HG03060 (cell line): ENCODE data around the gene FHIT.

Experiments used
- ATAC-seq: cut with Tn5 transposase; IDR thresholded peaks from one replicate; pipeline ENCODE4 v1.9.1; 2021; ENCODE audit warnings: low read depth, moderate number of reproducible peaks; ENCODE audit not compliant: unreplicated experiment

The FHIT gene

DNA sequence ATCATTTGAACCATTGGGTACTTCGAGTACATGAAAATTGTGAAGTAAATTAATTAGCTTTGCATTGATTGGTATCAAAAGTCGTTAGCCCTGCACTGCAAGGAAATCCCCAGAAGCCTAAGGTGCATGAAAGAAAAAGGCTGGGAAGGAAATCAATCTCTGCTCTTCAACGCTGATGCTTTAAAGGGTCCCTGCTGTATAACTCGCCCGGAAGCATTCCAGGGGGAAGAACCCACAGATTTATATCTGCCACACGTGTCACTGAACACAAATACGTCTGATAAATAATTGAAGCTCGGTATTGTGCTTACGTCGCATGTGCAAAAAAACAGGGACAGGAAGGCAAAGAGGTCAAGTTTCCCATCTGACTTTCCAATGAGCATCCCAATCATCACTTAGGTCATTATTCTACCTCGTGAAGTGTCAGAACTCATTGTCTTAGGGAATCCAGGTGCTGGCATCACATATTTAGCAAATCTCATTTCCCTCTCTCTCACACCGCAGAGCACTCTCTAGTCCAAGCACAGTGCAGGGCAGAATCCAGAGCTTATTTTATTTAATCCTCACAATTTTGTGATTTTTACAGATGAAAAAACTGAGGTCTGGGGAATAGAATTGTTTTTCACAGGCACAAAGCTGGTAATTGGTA lies 1397.1 kb downstream of the FHIT start:
- ATAC-seq = no peak

DNA sequence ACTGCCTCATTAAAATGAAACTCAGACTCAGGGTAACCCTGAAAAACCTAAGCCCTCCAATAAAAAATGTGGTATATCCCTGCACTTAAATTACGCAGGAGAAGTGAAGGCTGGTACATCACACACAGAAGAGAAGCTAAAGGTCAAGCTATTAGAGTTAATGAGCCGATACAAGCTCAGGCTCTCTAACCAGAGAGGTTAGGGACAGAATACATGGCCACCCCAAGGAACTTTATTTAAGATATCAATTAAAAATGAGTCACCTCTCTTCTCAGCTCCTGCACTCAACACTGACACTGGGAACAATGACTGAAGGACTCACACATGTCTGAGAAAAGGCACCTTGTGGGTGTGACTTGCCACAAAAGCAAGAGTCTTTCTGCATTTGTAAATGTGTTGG lies 1400.8 kb downstream of the FHIT start:
- ATAC-seq = no peak

DNA sequence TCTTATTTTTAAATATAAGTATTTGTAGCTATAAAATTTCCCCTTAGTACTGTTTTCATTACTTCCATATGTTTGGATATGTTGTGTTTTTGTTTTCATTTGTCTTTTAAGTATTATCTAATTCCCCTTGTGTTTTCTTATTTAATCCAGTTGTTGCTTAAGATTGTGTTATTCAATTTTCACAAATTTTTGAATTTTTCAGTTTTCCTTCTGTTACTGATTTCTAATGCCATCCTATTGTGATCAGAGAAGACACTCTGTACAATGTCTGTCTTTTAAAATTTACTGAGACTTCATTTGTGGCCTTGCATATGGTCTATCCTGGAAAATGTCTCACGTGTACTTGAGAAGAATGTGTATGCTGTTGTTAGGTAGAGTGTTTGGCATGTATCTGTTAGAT lies 1405.9 kb downstream of the FHIT start:
- ATAC-seq = no peak

DNA sequence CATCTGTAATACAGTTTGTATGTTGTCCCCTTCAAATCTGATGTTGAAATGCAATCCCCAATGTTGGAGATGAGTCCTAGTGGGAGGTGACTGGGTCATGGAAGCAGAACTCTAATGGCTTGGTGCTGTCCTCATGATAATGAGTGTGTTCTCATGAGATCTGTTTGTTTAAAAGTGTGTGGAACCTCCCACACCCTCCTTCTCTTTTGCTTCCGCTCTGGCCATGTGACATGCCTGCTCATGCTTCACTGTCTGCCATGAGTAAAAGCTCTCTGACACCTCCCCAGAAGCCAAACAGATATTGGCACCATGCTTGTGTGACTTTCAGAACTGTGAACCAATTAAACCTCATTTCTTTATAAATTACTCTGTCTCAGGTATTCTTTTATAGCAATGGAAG lies 1407.4 kb downstream of the FHIT start:
- ATAC-seq = no peak

GRCh38 chr3:59839810-59840515 lies 1411.3 kb downstream of the FHIT start:
- peak; percentile 84 for ATAC-seq

- no peak for ATAC-seq
Measured at GRCh38 chr3:59839283-59839682, 1412.0 kb downstream of the FHIT start.

DNA sequence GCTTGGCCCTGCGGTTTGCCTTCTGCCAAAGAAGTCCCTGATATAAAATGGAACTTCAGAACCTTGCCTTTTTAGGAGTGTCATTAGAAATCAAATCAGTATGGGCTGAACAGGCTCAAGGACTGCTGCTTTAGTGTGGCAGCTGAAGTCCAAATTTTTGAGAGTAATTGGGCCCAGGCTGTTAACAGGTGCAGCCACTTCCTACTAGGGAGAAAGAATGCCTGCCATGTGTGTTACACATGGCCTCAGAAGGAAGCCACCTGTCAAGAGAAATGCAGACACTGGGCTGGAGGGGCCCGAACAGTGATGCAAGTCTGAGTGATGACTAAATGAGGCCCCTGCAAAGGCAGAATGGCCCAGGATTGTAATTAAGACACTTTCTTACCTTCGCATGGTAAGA lies 1414.7 kb downstream of the FHIT start:
- no peak for ATAC-seq

DNA sequence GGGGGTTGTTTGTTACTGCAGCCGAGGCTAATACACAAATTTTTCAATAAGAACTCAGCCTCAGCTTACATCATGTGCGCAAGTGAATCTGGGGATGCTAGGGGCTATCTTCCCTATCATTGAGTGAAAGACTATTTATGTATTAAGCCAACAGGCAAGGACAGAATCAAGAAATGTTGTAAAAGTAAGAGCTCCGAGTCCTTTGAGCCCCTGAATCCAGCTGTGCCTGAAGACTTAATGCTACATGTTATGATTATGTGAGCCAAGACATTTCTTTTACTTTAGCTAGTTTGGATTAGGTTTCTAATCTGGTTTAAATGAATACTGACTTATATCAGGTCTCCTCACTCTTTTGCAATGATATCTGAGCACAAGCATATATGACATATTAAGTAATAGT lies 1418.5 kb downstream of the FHIT start:
- ATAC-seq = no peak

DNA sequence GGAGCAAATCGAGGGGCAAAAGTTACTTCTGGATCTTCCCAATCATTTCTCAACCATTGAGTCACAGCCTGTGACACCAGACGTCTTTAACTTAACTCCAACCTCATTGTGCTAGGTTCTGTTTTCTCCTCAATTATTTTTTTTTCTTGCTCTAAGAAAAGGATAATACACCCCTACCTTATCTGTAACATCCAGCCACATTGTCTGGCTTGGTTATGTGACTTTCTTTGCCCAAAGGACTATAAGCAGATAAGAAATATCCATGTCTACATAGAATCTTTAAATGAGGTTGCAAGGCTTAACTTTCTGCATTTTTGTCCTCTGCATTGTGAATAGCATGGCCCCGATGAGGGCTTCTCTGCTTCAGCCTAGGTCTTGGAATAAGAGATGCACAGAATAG lies 1419.0 kb downstream of the FHIT start:
- ATAC-seq = no peak

DNA sequence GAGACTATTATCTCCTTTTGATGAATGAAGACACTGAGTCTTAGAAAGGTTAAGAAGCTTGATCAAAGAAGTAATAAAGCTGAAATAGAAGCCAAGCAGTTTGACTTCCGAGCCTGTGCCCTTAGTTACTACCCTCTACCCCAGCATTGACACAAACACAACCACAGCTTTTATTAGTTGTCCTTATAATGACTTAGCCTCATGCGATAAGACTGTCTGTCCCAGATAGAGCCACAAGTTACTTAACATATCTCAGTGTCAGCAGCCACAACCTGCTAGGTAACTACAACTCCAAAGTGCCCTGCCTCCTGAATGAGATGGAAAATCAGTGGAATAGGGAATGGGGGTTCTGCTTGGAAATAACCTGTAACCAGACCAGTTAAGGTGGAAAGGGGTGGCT lies 1419.9 kb downstream of the FHIT start:
- ATAC-seq = no peak

DNA sequence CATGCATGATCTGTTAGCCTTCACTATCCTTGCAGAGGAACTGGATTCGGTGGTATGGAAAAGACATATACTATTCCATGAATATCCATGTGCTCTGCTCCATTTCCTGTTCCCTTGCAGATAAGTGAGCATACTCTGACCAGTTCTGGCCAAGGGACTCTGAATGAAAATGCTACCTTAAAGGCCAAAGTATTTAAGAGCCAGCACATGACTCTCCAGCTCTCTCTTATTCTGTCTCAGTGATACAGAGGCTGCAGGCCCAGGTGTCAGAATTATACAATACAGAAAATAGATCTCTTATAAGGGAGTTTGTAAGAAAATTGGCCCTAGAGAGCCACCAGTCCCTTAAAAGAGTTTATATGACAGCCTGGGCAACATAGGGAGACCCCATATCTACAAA lies 1421.7 kb downstream of the FHIT start:
- ATAC-seq = no peak

DNA sequence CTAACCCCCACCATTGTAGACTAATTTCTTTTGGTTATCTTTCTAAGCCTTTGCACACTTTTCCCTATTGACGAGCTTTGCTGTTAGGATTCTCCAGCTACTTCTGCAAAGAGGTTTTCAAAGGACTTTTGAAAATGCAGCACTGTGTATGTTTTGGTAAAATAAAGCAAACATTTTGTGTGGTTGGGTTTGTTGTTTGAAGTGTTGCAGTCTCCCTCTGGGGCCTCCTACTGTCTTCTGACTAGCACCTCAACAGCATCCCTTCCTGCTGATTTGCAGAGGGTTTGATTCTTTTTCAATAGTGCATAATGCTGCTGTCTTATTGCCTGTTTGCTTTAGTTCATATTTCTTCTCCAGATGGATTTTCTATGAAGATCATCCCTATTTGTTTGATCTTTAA lies 1426.4 kb downstream of the FHIT start:
- ATAC-seq = no peak

DNA sequence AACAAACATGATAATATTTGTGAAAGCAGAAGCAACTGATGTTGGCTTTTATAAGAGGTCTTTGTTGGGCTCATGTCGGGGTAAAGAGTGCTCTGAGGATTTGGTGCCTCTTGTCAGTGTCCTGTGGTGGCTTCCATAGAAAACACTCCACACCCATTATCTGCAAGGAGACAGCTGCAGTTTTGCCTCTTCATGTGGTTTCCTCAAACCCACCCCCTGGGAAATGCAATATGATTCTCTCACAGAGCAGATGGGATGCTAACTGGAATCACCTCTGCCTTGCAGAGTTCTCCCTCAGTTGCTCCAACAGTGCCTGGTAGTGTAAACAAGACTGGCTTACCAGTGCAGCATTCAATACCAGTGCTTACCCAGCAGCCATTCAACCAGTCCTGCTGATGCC lies 1430.0 kb downstream of the FHIT start:
- ATAC-seq = no peak

DNA sequence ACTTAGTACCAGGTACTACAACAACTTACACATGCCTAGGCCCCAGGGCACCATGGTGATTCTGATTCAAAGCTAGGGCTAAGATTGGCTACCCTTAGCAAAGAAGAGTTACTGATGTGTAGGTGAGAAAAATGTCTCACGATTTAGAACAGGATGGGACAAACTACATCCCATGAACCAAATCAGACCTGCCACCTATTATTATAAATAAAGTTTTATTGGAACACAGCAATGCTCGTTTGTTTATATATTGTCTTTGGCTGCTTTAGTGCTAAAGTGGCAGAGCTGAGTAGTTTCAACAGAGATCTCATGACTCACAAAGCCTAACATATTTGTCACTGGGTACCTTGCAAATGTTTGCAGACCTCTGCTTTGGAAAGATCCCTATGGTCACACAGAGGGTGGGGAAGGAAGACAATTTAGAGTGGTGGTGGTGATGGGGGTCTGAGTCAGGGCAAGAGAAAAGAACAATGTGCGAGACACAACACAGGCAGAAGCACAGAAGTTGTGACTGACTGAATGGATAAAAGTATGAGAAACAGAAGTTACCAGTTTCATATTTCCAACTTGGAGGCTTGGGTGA lies 1430.8 kb downstream of the FHIT start:
- ATAC-seq = no peak

GRCh38 chr3:59818919-59819300 lies 1432.3 kb downstream of the FHIT start:
- ATAC-seq = no peak

GRCh38 chr3:59818033-59818918 lies 1433.0 kb downstream of the FHIT start:
- ATAC-seq = no peak

DNA sequence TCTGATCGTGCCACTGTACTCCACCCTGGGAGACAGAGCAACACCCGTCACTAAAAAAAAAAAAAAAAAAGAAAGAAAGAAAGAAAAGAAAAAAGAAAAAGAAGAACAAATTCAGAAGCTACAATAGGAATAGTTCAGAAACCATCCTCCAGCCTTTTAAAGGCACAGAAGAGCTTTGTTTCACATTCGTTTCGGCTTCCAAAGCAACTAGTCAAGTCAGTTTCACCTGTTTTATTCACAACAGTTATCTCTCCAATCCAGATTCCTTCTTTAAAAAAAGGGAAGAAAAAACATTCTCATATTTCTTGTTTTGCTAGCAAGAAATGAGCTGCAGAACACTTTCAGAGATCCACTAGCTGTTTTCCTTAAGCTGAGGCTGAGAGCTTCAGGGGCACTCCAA lies 1433.7 kb downstream of the FHIT start:
- no peak for ATAC-seq

- no peak for ATAC-seq
Measured at GRCh38 chr3:59816312-59816711, 1434.9 kb downstream of the FHIT start.

DNA sequence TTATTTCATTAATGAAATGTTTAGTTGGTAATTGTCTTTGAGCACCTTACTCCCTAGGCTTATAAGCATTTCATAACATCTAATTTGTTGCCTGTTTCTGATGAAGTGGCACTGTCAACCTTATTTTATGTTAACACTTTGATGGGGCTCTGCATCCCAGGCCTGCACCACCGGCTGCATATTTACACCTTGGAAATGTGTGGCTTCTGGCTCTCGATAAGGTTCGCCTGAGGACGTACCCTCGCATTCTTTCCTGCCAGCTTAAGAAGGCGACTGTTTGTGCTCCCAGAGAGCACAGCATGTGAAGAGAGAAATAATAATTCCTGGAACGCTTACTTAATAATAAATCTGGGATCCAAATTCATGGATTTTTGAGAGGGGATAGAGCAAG lies 1438.1 kb downstream of the FHIT start:
- no peak for ATAC-seq

- no peak for ATAC-seq
Measured at GRCh38 chr3:59812237-59813147, 1438.8 kb downstream of the FHIT start.
